Heart left ventricle (tissue), 13 donors: ENCODE results near the gene TTLL5.

ENCODE experiments used
- CTCF ChIP-seq, 12 donors: fragments of 200-600 bp; sonication (generic) in 4 of 12; IDR thresholded peaks; one replicate each; pipeline versions ENCODE4 v1.5.0 to v1.8.0; 2018 to 2022; ENCODE audit warnings: antibody characterized with exemption in 12 of 12, mild to moderate bottlenecking in 5 of 12
- POLR2A ChIP-seq, 2 donors: fragments of 450-650 bp; IDR thresholded peaks; one replicate each; pipeline ENCODE4 v1.6.1; 2017; ENCODE audit warnings: antibody characterized with exemption in 2 of 2, mild to moderate bottlenecking in 2 of 2, moderate library complexity in 2 of 2
- donor health status: ischemic (EF 13 %, LVEDD 7.1; RV severe dilation, severe dysfunction).
- donor health status: DM: no; HTN: yes; CAD: no.
- donor health status: DM: no; HTN: no; CAD: no.
- donor health status: ischemic (EF 25% LVEDD 6.9; RV normal size, moderate dysfunction).
- donor health status: ischemic (EF 25% LVEDD 5.7; RV mildly dilated, moderate dysfunction).
- donor health status: ischemic (EF 35%, LVEDD 5.7; RV mildly dilated, moderate dysfunction).
- donor health status: nonischemic (EF 11% LVEDD 7.7; RV severe dilation, severe dysfunction).
- donor health status: DM: yes; HTN: yes; CAD: no.
- donor health status: PGD.
- donor health status: ischemic (EF 29% LVEDD 5.4; RV normal size, mild dysfunction).
- donor health status: nonischemic (EF 23%, LVEDD 6.1; RV moderate dilation, normal function).

GRCh38 chr14:75832621-75833297 lies 171.7 kb downstream of the TTLL5 start:
- TF ChIP-seq CTCF (IDR thresholded peaks at IDR 0.05) (no peak), POLR2A (IDR thresholded peaks at IDR 0.05) (no peak)
